Mononuclear cell (primary cell): ENCODE results near the gene MRPL42. TPM values are rescaled to one million over a fixed set of nuclear protein-coding genes. Genes with fewer than 3 reads are reported as not detected.
"Not testable (repeated sequence)": the region's sequence is repeated elsewhere in the genome, so short reads cannot be mapped to it uniquely, and the experiment has no call there.

Experiments used
- H3K27me3 ChIP-seq: 2 replicates; pipeline ENCODE4 v1.6.0; 2011; ENCODE audit warnings: low read length, control low read depth; ENCODE audit not compliant: insufficient read depth
- H3K4me1 ChIP-seq: 2 replicates; pipeline ENCODE4 v1.5.1; 2011; ENCODE audit warnings: mild to moderate bottlenecking, low read length, control low read depth; ENCODE audit not compliant: insufficient read depth
- H3K4me3 ChIP-seq: 2 replicates; pipeline ENCODE4 v1.5.1; 2011; ENCODE audit warnings: mild to moderate bottlenecking, low read length, moderate library complexity
- H3K9me3 ChIP-seq: 2 replicates; pipeline ENCODE4 v1.5.1; 2011; ENCODE audit warnings: low read depth, mild to moderate bottlenecking, control low read depth, low read length
- total RNA-seq: library from RNA; depleted of rRNA; stranded (reverse); fragments of >200 nt; gene quantifications from one replicate; pipeline ENCODE4 v1.2.3, GENCODE V29; 2012

Gene MRPL42
- total RNA-seq, 1 donor = 46.7 TPM

DNA sequence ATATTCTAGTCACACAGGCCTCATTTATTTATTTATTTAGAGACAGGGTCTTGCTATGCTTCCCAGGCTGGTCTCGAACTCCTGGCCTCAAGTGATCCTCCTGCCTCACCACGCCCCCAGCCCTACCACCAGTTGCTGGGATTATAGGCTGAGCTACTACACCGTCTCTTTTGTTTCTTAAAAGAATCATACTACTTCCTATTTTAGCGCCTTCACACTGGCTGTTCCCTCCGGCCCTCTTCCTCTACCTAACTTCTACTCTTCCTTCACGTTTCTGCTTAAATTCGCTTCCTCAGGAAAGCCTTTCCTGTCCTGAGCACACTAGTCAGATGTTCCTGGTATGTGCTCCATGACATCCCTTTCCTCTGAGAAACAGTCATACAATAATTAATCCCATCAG lies 6.4 kb upstream of the MRPL42 start:
- Histone ChIP-seq H3K9me3 (no peaks in the 10 kb centered on the region), H3K27me3 (no peaks in the 10 kb centered on the region)

DNA sequence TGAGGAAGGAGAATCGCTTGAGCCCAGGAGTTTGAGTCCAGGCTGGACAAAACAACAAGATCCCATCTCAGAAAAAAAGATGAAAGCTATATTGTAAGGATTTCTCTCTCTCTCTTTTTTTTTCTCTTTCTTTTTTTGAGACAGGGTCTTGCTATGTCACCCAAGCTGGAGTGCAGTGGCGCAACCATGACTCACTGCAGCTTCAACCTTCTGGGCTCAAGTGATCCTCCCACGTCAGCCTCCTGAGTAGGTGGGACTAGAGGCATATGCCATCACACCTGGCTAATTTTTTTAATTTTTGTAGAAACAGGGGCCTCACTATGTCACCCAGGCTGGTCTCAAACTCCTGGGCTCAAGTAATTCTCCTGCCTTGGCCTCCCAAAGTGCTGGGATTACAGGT lies 5.8 kb upstream of the MRPL42 start:
- Histone ChIP-seq H3K4me1 (peaks cover 17% of the 10 kb centered on the region), H3K9me3 (no peaks in the 10 kb centered on the region), H3K27me3 (no peaks in the 10 kb centered on the region), H3K4me3 (no peak overlapping the region)

More for the DNA sequence above, 6.4 kb upstream of the MRPL42 start:
- peaks cover 17% of the 10 kb centered on the region for H3K4me1 ChIP-seq
- no peak overlapping the region for H3K4me3 ChIP-seq

DNA sequence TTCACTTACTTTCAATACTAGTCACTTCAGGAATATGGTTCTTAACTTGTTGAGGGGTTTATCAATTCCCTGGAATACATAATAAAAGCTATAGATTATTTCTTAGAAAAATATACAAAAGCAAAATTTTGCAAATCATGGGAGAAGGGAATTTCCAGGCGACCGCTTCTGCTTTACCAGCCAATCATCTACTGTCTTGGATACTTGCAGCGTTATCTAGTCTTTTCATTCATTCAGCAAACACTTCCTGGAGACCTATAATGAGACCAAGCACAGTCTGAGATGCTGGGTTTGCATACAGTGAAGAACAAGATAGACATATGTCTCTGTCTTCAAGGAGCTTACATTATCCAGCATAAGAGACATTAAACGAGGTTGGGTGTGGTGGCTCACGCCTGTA lies 1.5 kb upstream of the MRPL42 start:
- Histone ChIP-seq H3K9me3 (no peaks in the 10 kb centered on the region), H3K4me1 (peaks cover 20% of the 10 kb centered on the region), H3K27me3 (no peaks in the 10 kb centered on the region), H3K4me3 (no peak overlapping the region)

DNA sequence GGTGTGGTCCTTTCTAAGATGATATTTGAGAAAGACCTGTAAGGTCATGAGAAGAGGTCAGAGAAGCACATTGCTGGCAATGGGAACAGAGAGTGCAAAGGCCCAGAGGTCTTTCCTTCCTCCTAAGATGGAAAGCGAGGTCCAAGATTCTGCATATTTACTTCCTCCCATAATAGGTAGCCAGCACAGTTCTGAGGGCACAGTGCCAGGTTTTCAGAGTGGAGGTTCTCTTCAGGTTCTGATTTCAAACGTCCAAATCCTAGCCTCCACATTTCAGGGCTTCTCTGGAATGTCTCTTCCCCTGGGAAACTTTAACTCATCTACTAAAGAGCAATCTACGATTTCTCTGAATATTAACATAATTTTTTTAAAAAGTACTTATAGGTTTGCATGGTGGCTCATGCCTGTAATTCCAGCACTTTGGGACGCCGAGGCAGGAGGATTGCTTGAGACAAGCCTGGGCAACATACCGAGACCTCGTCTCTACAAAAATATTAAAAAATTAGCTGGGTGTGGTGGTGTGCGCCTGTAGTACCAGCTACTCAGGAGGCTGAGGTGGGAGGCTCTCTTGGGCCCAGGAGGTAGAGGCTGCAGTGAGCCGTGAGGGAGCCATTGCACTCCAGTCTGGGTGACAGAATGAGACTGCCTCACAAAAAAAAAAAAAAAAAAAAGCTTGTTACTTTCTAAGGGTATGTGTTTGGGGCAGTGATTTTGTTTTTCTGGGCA lies 526 bp upstream of the MRPL42 start:
- Histone ChIP-seq H3K4me3 (no peak overlapping the region), H3K27me3 (no peaks in the 10 kb centered on the region), H3K4me1 (peaks cover 14% of the 10 kb centered on the region), H3K9me3 (no peaks in the 10 kb centered on the region)

DNA sequence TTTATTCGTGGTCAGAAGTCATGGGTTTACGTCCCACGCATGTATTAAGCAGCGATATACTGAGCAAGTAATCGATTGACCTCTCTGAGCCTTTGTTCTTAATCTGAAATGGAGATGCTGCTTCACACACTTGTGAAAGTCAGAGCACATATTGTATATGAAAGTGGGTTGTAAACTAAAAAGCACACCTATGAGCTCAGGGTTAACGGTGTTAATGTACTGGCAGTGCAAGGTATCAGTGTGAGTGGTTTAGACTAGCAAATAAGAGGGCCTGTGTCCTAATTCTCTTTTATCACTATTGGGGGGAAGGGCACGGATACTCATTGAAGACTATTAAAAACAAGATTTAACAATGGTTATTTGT lies 676 bp downstream of the MRPL42 start:
- Histone ChIP-seq H3K4me1 (peaks cover 14% of the 10 kb centered on the region), H3K27me3 (no peaks in the 10 kb centered on the region), H3K4me3 (peak overlapping the region; percentile 60), H3K9me3 (no peaks in the 10 kb centered on the region)

DNA sequence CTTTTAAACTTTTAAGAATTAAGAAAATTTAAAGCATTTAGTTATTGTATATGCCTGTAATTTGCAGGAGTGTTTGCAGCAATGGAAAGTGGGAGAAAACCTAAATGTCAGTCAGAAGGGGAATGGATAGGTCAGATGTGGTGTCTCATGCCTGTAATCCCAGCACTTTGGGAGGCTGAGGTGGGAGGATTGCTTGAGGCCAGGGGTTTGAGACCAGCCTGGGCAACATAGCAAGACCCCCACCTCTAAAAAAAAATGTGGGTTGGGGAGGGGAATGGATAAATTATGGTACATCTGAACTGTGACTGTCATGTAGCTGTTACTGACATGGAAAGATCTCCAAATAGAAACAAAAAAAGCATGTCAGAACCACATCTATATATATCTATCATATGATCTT lies 2.1 kb downstream of the MRPL42 start:
- H3K27me3 ChIP-seq = no peaks in the 10 kb centered on the region
- H3K4me1 ChIP-seq = peaks cover 14% of the 10 kb centered on the region
- H3K9me3 ChIP-seq = no peaks in the 10 kb centered on the region
- no peak overlapping the region for H3K4me3 ChIP-seq

DNA sequence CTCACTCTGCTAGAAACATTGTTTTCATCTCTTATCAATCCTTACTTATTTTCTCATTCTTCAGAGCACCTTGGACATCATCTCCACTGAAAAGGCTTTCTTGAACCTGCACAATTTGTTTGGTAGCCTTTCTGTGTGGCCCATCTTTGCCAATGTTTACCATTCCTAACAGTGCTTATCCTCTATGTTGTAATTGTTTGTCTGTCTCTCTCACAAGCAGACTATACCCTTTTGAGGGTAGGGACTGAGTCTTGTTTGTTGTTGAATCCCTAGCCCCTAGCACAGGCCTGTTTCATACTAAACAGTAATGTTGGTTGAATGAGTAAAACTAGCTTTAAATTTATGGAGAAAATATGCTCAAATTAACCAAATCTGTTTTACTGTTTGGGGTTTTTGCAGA lies 9.2 kb downstream of the MRPL42 start:
- Histone ChIP-seq H3K4me3 (no peak overlapping the region), H3K27me3 (no peaks in the 10 kb centered on the region), H3K4me1 (no peaks in the 10 kb centered on the region), H3K9me3 (no peaks in the 10 kb centered on the region)

DNA sequence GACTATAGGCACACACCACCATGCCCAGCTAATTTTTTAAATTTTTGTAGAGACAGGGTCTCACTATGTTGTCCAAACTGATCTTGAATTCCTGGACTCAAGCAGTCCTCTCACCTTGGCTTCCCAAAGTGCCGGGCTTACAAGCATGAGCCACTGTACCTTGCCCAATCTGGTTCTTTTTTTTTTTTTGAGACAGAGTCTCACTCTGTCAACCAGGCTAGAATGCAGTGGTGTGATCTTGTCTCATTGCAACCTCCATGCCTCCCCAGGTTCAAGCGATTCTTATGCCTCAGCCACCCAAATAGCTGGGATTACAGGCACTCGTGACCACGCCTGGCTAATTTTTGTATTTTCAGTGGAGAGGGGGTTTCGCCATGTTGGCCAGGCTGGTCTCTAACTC lies 15.4 kb downstream of the MRPL42 start:
- no peaks in the 10 kb centered on the region for H3K9me3 ChIP-seq
- no peak overlapping the region for H3K4me3 ChIP-seq
- H3K27me3 ChIP-seq = no peaks in the 10 kb centered on the region
- H3K4me1 ChIP-seq = no peaks in the 10 kb centered on the region

DNA sequence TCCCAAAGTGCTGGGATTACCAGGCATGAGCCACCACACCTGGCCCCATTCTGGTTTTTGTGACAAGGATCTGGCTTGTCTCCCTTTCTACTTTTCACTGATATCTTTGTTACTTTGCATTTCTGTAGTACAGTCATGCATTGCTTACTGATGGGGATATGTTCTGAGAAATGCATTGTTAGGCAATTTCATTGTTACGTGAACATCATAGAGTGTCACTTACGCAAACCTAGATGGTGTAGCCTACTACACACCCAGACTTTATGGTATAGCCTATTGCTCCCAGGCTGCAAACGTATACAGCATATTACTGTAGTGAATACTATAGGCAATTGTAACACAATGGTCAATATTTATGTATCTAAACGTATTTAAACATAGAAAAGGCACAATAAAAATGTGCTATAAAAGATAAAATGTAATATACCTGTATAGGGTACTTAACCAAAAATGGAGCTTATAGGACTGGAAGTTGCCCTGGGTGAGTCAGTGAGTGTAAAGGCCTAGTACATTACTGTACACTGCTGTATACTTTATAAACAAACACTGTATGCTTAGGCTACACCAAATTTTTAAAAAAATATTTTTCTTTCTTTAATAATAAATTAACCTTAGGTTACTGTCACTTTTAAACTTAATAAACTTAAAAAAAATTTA lies 16.0 kb downstream of the MRPL42 start:
- H3K4me3 ChIP-seq = no peak overlapping the region
- H3K4me1 ChIP-seq = no peaks in the 10 kb centered on the region
- no peaks in the 10 kb centered on the region for H3K9me3 ChIP-seq
- no peaks in the 10 kb centered on the region for H3K27me3 ChIP-seq

DNA sequence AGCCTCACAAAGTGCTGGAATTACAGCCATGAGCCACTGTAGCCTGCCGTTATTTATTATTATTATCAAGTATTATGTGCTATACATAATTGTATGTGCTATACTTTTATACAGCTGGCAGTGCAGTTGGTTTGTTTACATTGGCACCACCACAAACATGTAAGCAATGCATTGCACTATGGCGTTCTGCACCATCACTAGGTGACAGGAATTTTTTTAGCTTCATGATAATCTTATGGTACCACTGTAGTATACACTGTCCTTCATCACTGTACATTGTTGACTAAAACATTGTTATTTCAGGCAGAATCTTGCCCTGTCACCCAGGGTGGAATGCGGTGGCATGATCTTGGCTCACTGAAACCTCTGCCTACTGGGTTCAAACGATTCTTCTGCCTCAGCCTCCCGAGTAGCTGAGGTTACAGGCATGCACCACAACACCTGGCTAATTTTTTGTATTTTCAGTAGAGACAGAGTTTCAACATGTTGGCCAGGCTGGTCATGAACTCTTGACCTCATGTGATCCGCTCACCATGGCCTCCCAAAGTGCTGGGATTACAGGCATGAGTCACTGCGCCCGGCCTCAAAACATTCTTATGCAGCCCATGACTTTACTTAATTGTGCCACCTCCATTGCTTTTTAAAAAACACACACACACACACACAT lies 17.1 kb downstream of the MRPL42 start:
- no peaks in the 10 kb centered on the region for H3K27me3 ChIP-seq
- no peaks in the 10 kb centered on the region for H3K4me1 ChIP-seq
- no peak overlapping the region for H3K4me3 ChIP-seq
- no peaks in the 10 kb centered on the region for H3K9me3 ChIP-seq

DNA sequence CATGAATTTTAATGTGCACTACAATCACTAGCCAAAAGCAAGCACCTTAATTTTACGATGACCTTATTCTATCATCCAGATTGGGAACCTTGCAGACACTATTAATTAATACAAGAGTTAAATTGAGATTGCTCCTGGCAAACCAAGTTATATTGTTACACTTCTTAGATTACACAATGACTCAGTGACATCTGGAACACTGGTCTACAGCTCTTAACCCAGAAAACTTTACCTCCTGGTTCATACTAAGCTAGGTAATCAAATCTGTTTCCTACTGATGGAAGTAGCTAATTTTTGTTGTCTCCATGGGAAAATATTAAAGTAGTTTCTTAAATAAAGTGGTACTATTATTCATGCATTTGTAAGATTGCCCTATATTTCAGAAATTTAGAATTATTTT lies 25.5 kb downstream of the MRPL42 start:
- not testable (repeated sequence) for H3K27me3 ChIP-seq, H3K9me3 ChIP-seq, H3K4me1 ChIP-seq, H3K4me3 ChIP-seq

DNA sequence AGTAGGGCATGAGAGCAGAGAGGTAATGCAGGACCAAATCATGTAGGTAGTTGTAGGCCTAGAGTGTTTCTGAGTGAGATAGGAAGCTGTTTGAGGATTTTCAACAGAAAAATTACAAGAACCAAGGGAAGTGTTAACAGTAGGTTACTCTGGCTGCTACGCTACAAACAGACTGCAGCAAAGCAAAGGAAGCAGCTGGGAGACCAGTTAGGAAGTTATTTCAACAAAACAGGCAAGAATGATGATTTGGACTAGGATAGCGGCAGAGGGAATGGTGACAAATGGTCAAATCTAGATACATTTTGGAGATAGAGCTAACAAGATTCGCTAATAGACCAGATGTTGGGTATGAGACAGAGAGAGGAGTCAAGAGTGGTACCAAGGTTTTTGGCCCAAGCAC lies 26.8 kb downstream of the MRPL42 start:
- H3K4me1 ChIP-seq = no peaks in the 10 kb centered on the region
- H3K4me3 ChIP-seq = no peak overlapping the region
- H3K27me3 ChIP-seq = no peaks in the 10 kb centered on the region
- no peaks in the 10 kb centered on the region for H3K9me3 ChIP-seq

DNA sequence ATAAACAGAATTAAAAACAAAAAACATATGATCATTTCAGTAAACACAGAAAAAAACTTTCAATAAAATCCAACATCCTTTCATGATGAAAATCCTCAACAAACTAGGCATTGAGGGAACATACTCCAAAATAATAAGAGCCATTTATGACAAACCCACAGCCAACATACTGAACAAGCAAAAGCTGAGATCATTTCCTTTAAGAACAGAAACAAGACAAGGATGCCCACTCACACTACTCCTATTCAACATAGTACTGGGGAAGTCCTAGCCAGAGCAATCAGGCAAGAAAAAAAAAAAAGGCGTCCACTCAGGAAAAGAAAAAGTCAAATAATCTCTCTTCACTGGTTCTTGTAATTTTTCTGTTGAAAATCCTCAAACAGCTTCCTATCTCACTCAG lies 30.1 kb downstream of the MRPL42 start:
- Histone ChIP-seq H3K4me3 (no peak overlapping the region), H3K9me3 (no peaks in the 10 kb centered on the region), H3K27me3 (no peaks in the 10 kb centered on the region), H3K4me1 (no peaks in the 10 kb centered on the region)

DNA sequence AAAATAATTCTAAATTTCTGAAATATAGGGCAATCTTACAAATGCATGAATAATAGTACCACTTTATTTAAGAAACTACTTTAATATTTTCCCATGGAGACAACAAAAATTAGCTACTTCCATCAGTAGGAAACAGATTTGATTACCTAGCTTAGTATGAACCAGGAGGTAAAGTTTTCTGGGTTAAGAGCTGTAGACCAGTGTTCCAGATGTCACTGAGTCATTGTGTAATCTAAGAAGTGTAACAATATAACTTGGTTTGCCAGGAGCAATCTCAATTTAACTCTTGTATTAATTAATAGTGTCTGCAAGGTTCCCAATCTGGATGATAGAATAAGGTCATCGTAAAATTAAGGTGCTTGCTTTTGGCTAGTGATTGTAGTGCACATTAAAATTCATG lies 31.5 kb downstream of the MRPL42 start:
- H3K9me3 ChIP-seq, H3K4me1 ChIP-seq: not testable (repeated sequence)

DNA sequence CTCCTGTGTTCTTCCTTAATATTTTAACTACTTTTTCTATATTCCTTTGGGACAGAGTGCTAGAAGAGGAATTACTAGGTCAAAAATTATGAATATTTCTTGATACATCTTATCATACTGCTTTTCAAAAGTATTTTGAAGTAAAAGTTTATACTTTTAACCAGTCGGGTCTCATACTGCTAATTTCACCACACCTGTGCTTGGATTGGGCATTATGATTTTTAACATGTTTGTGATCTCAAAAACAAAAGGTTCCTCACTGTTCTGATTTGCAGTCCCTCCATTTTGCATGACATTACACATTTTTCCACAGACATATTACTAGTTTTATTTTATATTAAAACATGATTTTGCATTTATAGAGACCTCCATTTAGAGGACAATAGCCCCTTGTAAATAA lies 32.9 kb downstream of the MRPL42 start:
- no peaks in the 10 kb centered on the region for H3K27me3 ChIP-seq
- H3K9me3 ChIP-seq = no peaks in the 10 kb centered on the region
- no peaks in the 10 kb centered on the region for H3K4me1 ChIP-seq
- H3K4me3 ChIP-seq = no peak overlapping the region

More for the DNA sequence above, 31.5 kb downstream of the MRPL42 start:
- not testable (repeated sequence) for H3K27me3 ChIP-seq, H3K4me3 ChIP-seq

DNA sequence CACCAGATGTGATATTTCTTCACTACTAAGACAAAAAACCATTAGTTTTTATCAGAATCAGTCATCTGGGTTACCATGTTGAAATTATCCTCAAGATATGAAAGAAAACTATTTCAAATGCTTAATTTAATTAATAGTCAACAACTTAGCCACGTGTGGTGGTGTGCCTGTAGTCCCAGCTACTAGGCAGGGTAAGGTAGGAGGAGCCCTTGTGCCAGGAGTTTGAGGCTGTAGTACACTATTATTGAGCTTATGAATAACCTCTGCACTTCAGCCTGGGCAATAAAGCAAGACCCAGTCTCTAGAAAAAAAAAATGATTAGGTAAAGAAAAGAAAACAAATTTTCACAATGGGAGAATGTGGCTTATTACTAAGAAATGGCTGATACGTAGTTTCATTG lies 33.4 kb downstream of the MRPL42 start:
- H3K4me1 ChIP-seq = no peaks in the 10 kb centered on the region
- no peaks in the 10 kb centered on the region for H3K27me3 ChIP-seq
- no peak overlapping the region for H3K4me3 ChIP-seq
- no peaks in the 10 kb centered on the region for H3K9me3 ChIP-seq
